GM10266 (cell line): ENCODE data around the gene CASP9.

ENCODE experiments used
- DNase-seq: peaks from one replicate; pipeline ENCODE4 v3.0.0; 2012; ENCODE audit errors: extremely low spot score
- TF ChIP-seq, protein P1 (sequence below): IDR thresholded peaks from 2 replicates; pipeline ENCODE4 v1.5.1; 2012; ENCODE audit warnings: mild to moderate bottlenecking, low read depth; ENCODE audit not compliant: control insufficient read depth, insufficient read depth; ENCODE audit errors: missing control alignments

CASP9 gene

DNA sequence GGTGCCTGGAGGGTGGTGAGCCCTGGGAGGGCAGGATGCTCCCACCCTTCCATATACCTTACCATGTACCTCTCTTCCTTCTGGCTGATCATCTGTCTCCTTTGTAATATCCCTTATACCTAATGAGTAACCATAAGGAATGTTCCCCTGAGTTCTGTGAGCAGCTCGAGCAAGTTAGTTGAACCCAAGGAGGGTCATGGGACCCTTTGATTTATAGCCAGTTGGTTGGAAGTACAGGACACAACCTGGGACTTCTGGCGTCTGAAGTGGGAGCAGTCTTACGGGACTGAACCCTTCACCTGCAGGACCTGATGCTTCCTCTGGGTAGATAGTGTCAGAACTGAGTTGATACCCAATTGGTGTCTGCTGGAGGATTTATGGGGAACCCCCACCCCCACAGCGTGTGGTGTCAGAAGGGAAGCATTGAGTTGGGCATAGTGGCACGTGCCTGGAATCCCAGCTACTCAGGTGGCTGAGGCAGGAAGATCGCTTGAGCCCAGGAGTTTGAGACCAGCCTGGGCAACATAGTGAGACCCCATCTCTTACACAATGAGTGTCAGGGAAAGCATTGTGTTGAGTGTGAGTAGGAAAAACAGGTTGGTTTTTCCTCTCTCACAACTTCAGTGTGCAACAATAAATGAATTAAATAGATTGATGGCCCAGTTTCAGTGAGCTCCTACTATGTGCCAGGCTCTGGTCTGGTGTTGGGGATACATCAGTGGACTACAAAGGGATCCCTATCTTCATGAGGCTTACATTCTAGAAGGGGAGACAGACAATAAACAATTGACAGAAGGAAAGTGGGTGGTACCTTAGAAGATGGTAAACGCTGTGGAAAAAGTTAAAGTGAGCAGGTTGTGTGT is 18.6 kb upstream of the CASP9 start:
- TF ChIP-seq, protein P1, sequence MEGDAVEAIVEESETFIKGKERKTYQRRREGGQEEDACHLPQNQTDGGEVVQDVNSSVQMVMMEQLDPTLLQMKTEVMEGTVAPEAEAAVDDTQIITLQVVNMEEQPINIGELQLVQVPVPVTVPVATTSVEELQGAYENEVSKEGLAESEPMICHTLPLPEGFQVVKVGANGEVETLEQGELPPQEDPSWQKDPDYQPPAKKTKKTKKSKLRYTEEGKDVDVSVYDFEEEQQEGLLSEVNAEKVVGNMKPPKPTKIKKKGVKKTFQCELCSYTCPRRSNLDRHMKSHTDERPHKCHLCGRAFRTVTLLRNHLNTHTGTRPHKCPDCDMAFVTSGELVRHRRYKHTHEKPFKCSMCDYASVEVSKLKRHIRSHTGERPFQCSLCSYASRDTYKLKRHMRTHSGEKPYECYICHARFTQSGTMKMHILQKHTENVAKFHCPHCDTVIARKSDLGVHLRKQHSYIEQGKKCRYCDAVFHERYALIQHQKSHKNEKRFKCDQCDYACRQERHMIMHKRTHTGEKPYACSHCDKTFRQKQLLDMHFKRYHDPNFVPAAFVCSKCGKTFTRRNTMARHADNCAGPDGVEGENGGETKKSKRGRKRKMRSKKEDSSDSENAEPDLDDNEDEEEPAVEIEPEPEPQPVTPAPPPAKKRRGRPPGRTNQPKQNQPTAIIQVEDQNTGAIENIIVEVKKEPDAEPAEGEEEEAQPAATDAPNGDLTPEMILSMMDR = no peak
- DNase-seq = no peak

DNA sequence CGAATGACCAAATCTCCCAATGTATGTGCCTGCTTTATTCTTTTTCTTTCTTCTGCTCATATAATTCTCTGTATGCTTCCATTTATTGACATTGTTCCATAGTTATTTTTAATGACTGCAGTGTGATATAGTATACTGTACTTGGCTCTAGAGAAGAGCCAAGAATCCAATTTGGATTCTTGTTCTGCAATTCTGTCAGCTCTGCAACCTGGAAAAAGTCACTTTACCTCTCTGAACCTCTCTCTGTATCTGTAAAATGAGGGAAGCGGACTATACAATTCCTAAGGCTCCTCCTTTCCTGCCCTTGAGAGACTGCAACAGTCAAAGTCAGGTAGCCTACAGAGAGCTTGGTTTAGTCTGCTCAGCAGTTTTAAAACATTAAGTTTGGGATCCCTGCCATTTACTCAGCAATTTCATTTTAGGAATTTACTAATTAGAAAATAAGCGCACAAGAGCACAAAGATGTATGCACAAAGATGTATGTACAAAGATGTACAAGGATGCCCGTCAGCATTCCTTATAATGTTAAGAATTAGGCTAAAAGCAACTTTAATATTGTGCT is 17.3 kb upstream of the CASP9 start:
- TF ChIP-seq, protein P1 = no peak
- DNase-seq = no peak

DNA sequence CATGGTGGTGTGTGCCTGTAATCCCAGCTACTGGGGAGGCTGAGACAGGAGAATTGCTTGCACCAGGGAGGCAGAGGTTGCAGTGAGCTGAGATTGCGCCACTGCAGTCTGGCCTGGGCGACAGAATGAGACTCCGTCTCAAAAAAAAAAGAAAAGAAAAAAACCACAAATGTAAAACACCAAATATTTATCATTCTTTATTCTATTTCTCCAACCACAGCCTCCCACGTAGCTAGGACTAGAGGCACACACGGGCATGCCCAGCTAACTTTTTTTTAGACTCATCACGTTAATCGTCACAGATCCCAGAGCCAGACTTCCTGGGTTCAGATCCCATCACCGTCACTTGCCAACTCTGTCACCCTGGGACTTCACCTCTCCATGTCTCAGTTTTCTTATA is 16.2 kb upstream of the CASP9 start:
- no peak for DNase-seq
- TF ChIP-seq, protein P1 = no peak

DNA sequence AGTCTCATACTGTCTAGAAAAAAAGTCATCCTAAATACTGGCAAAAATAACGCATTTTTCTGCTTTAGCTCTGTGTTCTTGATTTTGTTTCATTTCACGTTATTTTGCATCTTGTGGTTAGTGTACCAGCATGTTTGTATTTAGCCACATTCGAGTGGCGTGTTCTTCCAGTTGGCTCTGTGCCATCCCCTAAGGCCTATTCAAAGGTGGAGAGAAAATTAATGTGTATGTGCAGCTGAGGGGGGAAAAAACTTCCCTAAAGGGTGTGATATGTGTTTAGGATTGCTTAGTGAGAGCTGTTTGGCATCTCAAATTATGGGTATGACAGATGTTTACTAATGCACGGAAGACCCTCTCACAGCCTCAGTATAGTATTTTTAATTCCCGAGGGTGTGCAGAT is 14.8 kb upstream of the CASP9 start:
- TF ChIP-seq, protein P1 = no peak
- no peak for DNase-seq

DNA sequence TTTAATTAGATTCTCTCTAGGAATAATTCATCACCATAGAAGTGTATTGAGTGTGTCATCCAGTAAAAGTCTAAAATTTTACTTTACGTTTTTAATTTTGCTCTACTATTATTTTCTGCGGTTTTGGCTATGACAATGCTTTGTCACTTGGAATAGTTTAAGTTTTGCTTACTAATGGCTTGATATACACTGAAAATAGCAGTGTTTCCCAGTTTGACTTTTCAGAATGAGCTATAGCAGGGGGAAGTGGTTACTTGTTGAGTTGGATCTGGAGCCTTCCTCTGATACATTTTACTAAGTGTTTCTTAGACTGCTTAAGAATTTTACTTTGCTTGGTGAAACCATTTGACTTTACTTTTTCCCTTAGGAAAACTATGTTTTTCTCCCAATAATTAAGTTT is 7.7 kb upstream of the CASP9 start:
- DNase-seq = no peak
- TF ChIP-seq, protein P1 = no peak

DNA sequence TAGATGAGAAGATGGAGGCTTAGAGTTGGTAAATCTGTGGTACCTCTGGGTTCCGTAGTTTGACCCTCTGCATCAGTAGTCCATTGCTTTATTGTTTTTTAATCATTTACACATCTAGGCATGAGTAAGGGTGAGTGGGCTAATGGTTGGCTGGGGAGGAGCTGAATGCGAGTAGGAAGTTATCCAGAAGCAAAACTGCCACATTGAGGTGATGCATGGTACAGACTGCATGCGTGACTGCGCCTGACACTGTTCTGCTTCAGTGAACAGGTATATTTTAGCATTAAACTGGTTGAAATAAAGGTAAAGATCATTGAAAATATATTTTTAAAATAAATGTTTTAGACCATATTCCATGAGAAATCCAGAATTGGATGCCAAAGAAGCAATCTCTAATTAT is 7.0 kb upstream of the CASP9 start:
- TF ChIP-seq, protein P1 = no peak
- DNase-seq = no peak
